Raji (cell line): ENCODE results near the gene TNFRSF18.

Experiments
- POLR2A ChIP-seq: IDR thresholded peaks from 2 replicates; pipeline ENCODE4 v1.6.1; 2011; ENCODE audit warnings: low read depth, low read length, control low read depth; ENCODE audit not compliant: insufficient read depth

Gene TNFRSF18

GRCh38 chr1:1243266-1243660 is 36.9 kb upstream of the TNFRSF18 start:
- TF ChIP-seq POLR2A, result no peak

- TF ChIP-seq POLR2A, result no peak
These were observed 36.3 kb upstream of the TNFRSF18 start for GRCh38 chr1:1242461-1243265.

GRCh38 chr1:1241588-1242219 is 35.3 kb upstream of the TNFRSF18 start:
- TF ChIP-seq POLR2A, result no peak

- TF ChIP-seq POLR2A, result no peak
These were observed 34.6 kb upstream of the TNFRSF18 start for GRCh38 chr1:1240822-1241587.

- no peak for TF ChIP-seq POLR2A
These were observed 33.9 kb upstream of the TNFRSF18 start for GRCh38 chr1:1240348-1240732.

- TF ChIP-seq POLR2A, result no peak
These were observed 33.4 kb upstream of the TNFRSF18 start for GRCh38 chr1:1239614-1240347.

- TF ChIP-seq POLR2A, result no peak
These were observed 32.8 kb upstream of the TNFRSF18 start for GRCh38 chr1:1239227-1239613.

GRCh38 chr1:1238702-1239178 is 32.3 kb upstream of the TNFRSF18 start:
- TF ChIP-seq POLR2A, result no peak

GRCh38 chr1:1237874-1238701 is 31.7 kb upstream of the TNFRSF18 start:
- no peak; the same call in 1 of the 2 replicates for TF ChIP-seq POLR2A

GRCh38 chr1:1236945-1237873 is 30.8 kb upstream of the TNFRSF18 start:
- peak; percentile 38 for TF ChIP-seq POLR2A

- TF ChIP-seq POLR2A, result peak; percentile 24
These were observed 29.9 kb upstream of the TNFRSF18 start for GRCh38 chr1:1236176-1236763.

- TF ChIP-seq POLR2A, result 0 out of 2 replicates have a peak, but pooled peaks have one; percentile 24
These were observed 28.8 kb upstream of the TNFRSF18 start for GRCh38 chr1:1235016-1235744.

- peak; percentile 34; the same call in 1 of the 2 replicates for TF ChIP-seq POLR2A
These were observed 27.9 kb upstream of the TNFRSF18 start for GRCh38 chr1:1234180-1234808.
